SH-SY5Y (cell line): ENCODE results near the gene EMX2.

Experiments
- GATA2 ChIP-seq: IDR thresholded peaks from 2 replicates; pipeline ENCODE4 v1.6.1; 2011; ENCODE audit warnings: mild to moderate bottlenecking, low read depth, low read length
- GATA3 ChIP-seq: IDR thresholded peaks from 2 replicates; pipeline ENCODE4 v1.6.1; 2011; ENCODE audit warnings: low read depth, mild to moderate bottlenecking, low read length, moderate library complexity

- TF ChIP-seq GATA2 (no peak), GATA3 (no peak)
These were observed 11.8 kb downstream of the EMX2 start for GRCh38 chr10:117554241-117554814.
